IMR-90 (cell line): ENCODE results near the gene DNAJC6. TPM values are rescaled to one million over a fixed set of nuclear protein-coding genes. Genes with fewer than 3 reads are reported as not detected.

Experiments used
- ATAC-seq: fragments of 200-7000 bp; cut with Tn5 transposase; 2 replicates; pipeline ENCODE4 v1.9.1; 2020; ENCODE audit warnings: low read depth, mild to moderate bottlenecking, moderate library complexity
- BruUV-seq: library from RNA; stranded (reverse); fragments of 400-500 nt; replicated peaks from 2 replicates; lab custom pipeline; 2021; lab: Mats Ljungman, UMichigan
- CTCF ChIA-PET: fragments of 300-600 bp; formaldehyde crosslinking; extraction: SDS; loops from one replicate; lab custom pipeline; 2021; ENCODE audit warnings: antibody characterized with exemption; lab: Yijun Ruan, JAX
- POLR2A ChIA-PET: fragments of 300-600 bp; sonication (Branson Sonifier 250); formaldehyde crosslinking; loops from one replicate; lab custom pipeline; 2022; ENCODE audit warnings: antibody characterized with exemption; ENCODE audit not compliant: unreplicated experiment; lab: Charles Lee
- DNase-seq: peaks from one replicate; pipeline ENCODE4 v3.0.0; 2013
- H2AFZ ChIP-seq: replicated peaks from 2 replicates; pipeline ENCODE3; 2013; ENCODE audit warnings: low read length, mild to moderate bottlenecking; ENCODE audit not compliant: poor library complexity
- H2AK5ac ChIP-seq: 2 replicates; pipeline ENCODE4 v1.6.1; 2013; ENCODE audit warnings: low read depth, low read length, inconsistent platforms
- H2AK9ac ChIP-seq: replicated peaks from 2 replicates; pipeline ENCODE3; 2013; ENCODE audit warnings: mild to moderate bottlenecking, low read depth, low read length, moderate library complexity; ENCODE audit not compliant: poor library complexity
- H2BK120ac ChIP-seq: 2 replicates; pipeline ENCODE4 v1.6.1; 2013; ENCODE audit warnings: low read depth, low read length, inconsistent platforms
- H2BK15ac ChIP-seq: 3 replicates; pipeline ENCODE4 v1.6.1; 2013; ENCODE audit warnings: low read depth, low read length, inconsistent platforms
- H2BK20ac ChIP-seq: 2 replicates; pipeline ENCODE4 v1.6.1; 2013; ENCODE audit warnings: low read depth, mild to moderate bottlenecking, inconsistent platforms, low read length, moderate library complexity
- H2BK5ac ChIP-seq: 2 replicates; pipeline ENCODE4 v1.6.1; 2013; ENCODE audit warnings: mild to moderate bottlenecking, low read depth, low read length, inconsistent platforms; ENCODE audit not compliant: poor library complexity, severe bottlenecking
- H3K14ac ChIP-seq: replicated peaks from 2 replicates; pipeline ENCODE4 v1.6.1; 2013; ENCODE audit warnings: low read depth, low read length, inconsistent platforms
- H3K18ac ChIP-seq: 2 replicates; pipeline ENCODE4 v1.6.1; 2013; ENCODE audit warnings: low read depth, low read length, control low read depth
- H3K23ac ChIP-seq: 2 replicates; pipeline ENCODE4 v1.6.1; 2013; ENCODE audit warnings: low read depth, low read length, inconsistent platforms
- H3K27ac ChIP-seq: 2 replicates; pipeline ENCODE4 v1.5.1; 2013; ENCODE audit warnings: mild to moderate bottlenecking, control low read depth, low read length; ENCODE audit not compliant: insufficient read depth
- H3K27me3 ChIP-seq: 2 replicates; pipeline ENCODE4 v1.6.1; 2013; ENCODE audit warnings: low read length; ENCODE audit not compliant: control insufficient read depth, insufficient read depth
- H3K36me3 ChIP-seq: 2 replicates; pipeline ENCODE4 v1.6.1; 2013; ENCODE audit warnings: low read length, mixed read lengths; ENCODE audit not compliant: control insufficient read depth, insufficient read depth
- H3K4ac ChIP-seq: 2 replicates; pipeline ENCODE4 v1.6.1; 2013; ENCODE audit warnings: low read depth, low read length, inconsistent platforms
- H3K4me1 ChIP-seq: 2 replicates; pipeline ENCODE4 v1.6.1; 2013; ENCODE audit warnings: low read length, mixed read lengths; ENCODE audit not compliant: control insufficient read depth, insufficient read depth
- H3K4me2 ChIP-seq: 2 replicates; pipeline ENCODE4 v1.6.1; 2013; ENCODE audit warnings: low read depth, mild to moderate bottlenecking, control low read depth, low read length, moderate library complexity
- H3K4me3 ChIP-seq: 2 replicates; pipeline ENCODE4 v1.5.1; 2013; ENCODE audit warnings: low read depth, mild to moderate bottlenecking, control low read depth, low read length, moderate library complexity; ENCODE audit not compliant: insufficient read depth
- H3K56ac ChIP-seq: 2 replicates; pipeline ENCODE4 v1.6.1; 2013; ENCODE audit warnings: low read length, inconsistent platforms; ENCODE audit not compliant: insufficient read depth; ENCODE audit errors: extremely low read depth
- H3K79me1 ChIP-seq, 2 experiments: 2 replicates each; pipeline ENCODE4 v1.6.1; 2013; ENCODE audit warnings: low read length in 2 of 2, inconsistent platforms in 1 of 2, low read depth in 1 of 2
- H3K9ac ChIP-seq: 2 replicates; pipeline ENCODE4 v1.6.1; 2013; ENCODE audit warnings: low read depth, low read length, control low read depth
- H3K9me1 ChIP-seq: 2 replicates; pipeline ENCODE4 v1.6.1; 2013; ENCODE audit warnings: low read length, inconsistent platforms; ENCODE audit not compliant: insufficient read depth
- H3K9me3 ChIP-seq: 2 replicates; pipeline ENCODE4 v1.6.1; 2013; ENCODE audit warnings: low read length; ENCODE audit not compliant: control insufficient read depth, insufficient read depth
- H4K20me1 ChIP-seq: 2 replicates; pipeline ENCODE4 v1.6.1; 2013; ENCODE audit warnings: low read length, inconsistent platforms; ENCODE audit not compliant: insufficient read depth
- H4K5ac ChIP-seq: 2 replicates; pipeline ENCODE4 v1.6.1; 2013; ENCODE audit warnings: mild to moderate bottlenecking, low read depth, low read length, control low read depth
- H4K8ac ChIP-seq, 2 experiments: 2 replicates each; pipeline ENCODE4 v1.6.1; 2013; ENCODE audit warnings: low read depth in 2 of 2, low read length in 2 of 2, control low read depth in 1 of 2, inconsistent platforms in 1 of 2
- H4K91ac ChIP-seq: 2 replicates; pipeline ENCODE4 v1.6.1; 2013; ENCODE audit warnings: low read depth, low read length, inconsistent platforms; ENCODE audit not compliant: insufficient read depth
- BHLHE40 ChIP-seq: fragments of 150-350 bp; IDR thresholded peaks from 2 replicates; pipeline ENCODE4 v1.6.1; 2016; ENCODE audit warnings: mild to moderate bottlenecking, low read depth, low read length
- CEBPB ChIP-seq: IDR thresholded peaks from 2 replicates; pipeline ENCODE4 v1.6.1; 2012; ENCODE audit warnings: low read depth, low read length, improper control_type of control experiment
- CHD1 ChIP-seq: IDR thresholded peaks from 2 replicates; pipeline ENCODE4 v1.6.1; 2012; ENCODE audit warnings: low read depth, low read length, improper control_type of control experiment
- CTCF ChIP-seq: conservative IDR thresholded peaks from 2 replicates; pipeline ENCODE4 v1.5.1; 2012; ENCODE audit warnings: mild to moderate bottlenecking, low read depth, low read length, improper control_type of control experiment
- ELK1 ChIP-seq: fragments of 150-350 bp; IDR thresholded peaks from 2 replicates; pipeline ENCODE4 v1.6.1; 2016; ENCODE audit warnings: low read depth, mild to moderate bottlenecking, low read length, moderate library complexity, borderline replicate concordance
- FOS ChIP-seq: fragments of 150-350 bp; IDR thresholded peaks from 2 replicates; pipeline ENCODE4 v1.6.1; 2016; ENCODE audit warnings: low read depth, low read length
- MAFK ChIP-seq: IDR thresholded peaks from 2 replicates; pipeline ENCODE4 v1.6.1; 2012; ENCODE audit warnings: low read depth, low read length, improper control_type of control experiment
- MAZ ChIP-seq: IDR thresholded peaks from 2 replicates; pipeline ENCODE4 v1.6.1; 2012; ENCODE audit warnings: low read depth, mild to moderate bottlenecking, low read length, improper control_type of control experiment, moderate library complexity, borderline replicate concordance
- MXI1 ChIP-seq: IDR thresholded peaks from 2 replicates; pipeline ENCODE4 v1.6.1; 2012; ENCODE audit warnings: low read depth, mild to moderate bottlenecking, low read length, moderate library complexity, borderline replicate concordance
- NFE2L2 ChIP-seq: fragments of 150-350 bp; IDR thresholded peaks from 2 replicates; pipeline ENCODE4 v1.6.1; 2016; ENCODE audit warnings: low read depth, mild to moderate bottlenecking, low read length
- POLR2A ChIP-seq: IDR thresholded peaks from 2 replicates; pipeline ENCODE4 v1.6.1; 2012; ENCODE audit warnings: mild to moderate bottlenecking, low read depth, low read length
- RAD21 ChIP-seq: IDR thresholded peaks from 2 replicates; pipeline ENCODE4 v1.6.1; 2012; ENCODE audit warnings: low read length, improper control_type of control experiment
- RCOR1 ChIP-seq: IDR thresholded peaks from 2 replicates; pipeline ENCODE4 v1.6.1; 2012; ENCODE audit warnings: mild to moderate bottlenecking, low read length, improper control_type of control experiment; ENCODE audit not compliant: insufficient replicate concordance
- RFX5 ChIP-seq: IDR thresholded peaks from 2 replicates; pipeline ENCODE4 v1.8.0; 2012; ENCODE audit warnings: low read depth, mild to moderate bottlenecking, low read length, moderate library complexity
- SMC3 ChIP-seq: fragments of 150-350 bp; IDR thresholded peaks from 2 replicates; pipeline ENCODE4 v1.6.1; 2016; ENCODE audit warnings: low read depth, mild to moderate bottlenecking, antibody characterized with exemption, low read length, moderate library complexity
- USF2 ChIP-seq: fragments of 150-350 bp; IDR thresholded peaks from 2 replicates; pipeline ENCODE4 v1.6.1; 2017; ENCODE audit warnings: mild to moderate bottlenecking, antibody characterized with exemption, low read length, low read depth
- WGBS, 2 experiments: methylation state at CpG; one replicate each; pipeline versions ENCODE4 v1.1.5 to v1.1.7; 2013; ENCODE audit warnings: missing lambda C conversion rate in 2 of 2; ENCODE audit not compliant: insufficient read length in 1 of 2; ENCODE audit errors: extremely low coverage in 2 of 2; 5-methylcytosine and 5-hydroxymethylcytosine counted together
- dilution Hi-C: fragments of 300-500 bp; cut with HindIII; formaldehyde crosslinking; loops from one replicate; pipeline ENCODE4 v1.14.3; 2018; ENCODE audit warnings: low sequenced_read_pairs; ENCODE audit not compliant: unreplicated experiment
- in situ Hi-C: fragments of 300-500 bp; cut with MboI; formaldehyde crosslinking; loops from 3 replicates; pipeline ENCODE4 v1.14.3; 2019; ENCODE audit warnings: low sequenced_read_pairs, inconsistent platforms, mixed read lengths
- intact Hi-C: fragments of 100-400 bp; cut with micrococcal nuclease; formaldehyde crosslinking; loops from 2 replicates; pipeline ENCODE4 v1.10.0; 2022
- polyA plus RNA-seq, 3 experiments: library from polyadenylated mRNA; depleted of rRNA; stranded (reverse); fragments of >200 nt; gene quantifications; 2 replicates each; pipeline ENCODE4 v1.2.3, GENCODE V29; 2012; ENCODE audit warnings: low replicate concordance in 1 of 3
- total RNA-seq: library from RNA; depleted of rRNA; stranded (reverse); fragments of >200 nt; gene quantifications from 2 replicates; pipeline ENCODE4 v1.2.3, GENCODE V29; 2012

The DNAJC6 gene
- total and polyA plus RNA-seq, 2 of the 4 experiments (the other 2 are of a cell fraction), result 0.05 to 0.18 TPM

GRCh38 chr1:65362545-65362944 is 53.2 kb downstream of the DNAJC6 start:
- intact Hi-C loops (no loop called here), dilution Hi-C loops (no loop called here), in situ Hi-C loops (no loop called here)
- ChIA-PET POLR2A (no interaction called here), CTCF (no interaction called here)
- Histone ChIP-seq H3K4me1 (no peaks in the 10 kb centered on the region), H3K4me3 (no peak overlapping the region), H2BK120ac (no peak overlapping the region), H4K8ac (no peak overlapping the region), H3K18ac (no peak overlapping the region), H3K27me3 (no peaks in the 10 kb centered on the region; the same call in 1 of the 2 replicates), H3K14ac (no peak overlapping the region), H3K4me2 (no peak overlapping the region), H3K4ac (no peak overlapping the region), H3K27ac (no peak overlapping the region), H2BK15ac (no peak overlapping the region), H4K91ac (no peak overlapping the region), H3K36me3 (no peaks in the 10 kb centered on the region), H3K23ac (no peak overlapping the region), H4K5ac (no peak overlapping the region), H2AK5ac (no peak overlapping the region), H3K56ac (no peak overlapping the region), H3K79me1 (no peaks in the 10 kb centered on the region), H3K9ac (no peak overlapping the region), H4K20me1 (no peaks in the 10 kb centered on the region), H2AFZ (no peak overlapping the region), H2BK20ac (no peak overlapping the region), H3K9me1 (no peaks in the 10 kb centered on the region), H2AK9ac (no peak overlapping the region), H2BK5ac (no peak overlapping the region), H3K9me3 (no peaks in the 10 kb centered on the region)
- no CpG with 5 or more reads among the region's 3 CpGs for WGBS, 2 experiments
- BruUV-seq, result no TSS peak
- no peak for ATAC-seq
- DNase-seq, result no peak
- TF ChIP-seq USF2, result no peak
- TF ChIP-seq CHD1, result no peak
- no peak for TF ChIP-seq RFX5
- TF ChIP-seq BHLHE40, result no peak
- TF ChIP-seq MAZ, result no peak
- TF ChIP-seq NFE2L2, result no peak
- no peak for TF ChIP-seq RCOR1
- no peak for TF ChIP-seq MXI1
- TF ChIP-seq CEBPB, result no peak
- TF ChIP-seq MAFK, result no peak
- TF ChIP-seq POLR2A, result no peak
- no peak for TF ChIP-seq ELK1
- no peak for TF ChIP-seq RAD21
- TF ChIP-seq CTCF, result no peak
- no peak for TF ChIP-seq SMC3
- TF ChIP-seq FOS, result no peak
